Muscle of leg (tissue), 11 donors: ENCODE measurements around the gene GLB1L. TPM values are rescaled to one million over a fixed set of nuclear protein-coding genes. Genes with fewer than 3 reads are reported as not detected.

Source experiments
- DNase-seq: peaks from one replicate; pipeline ENCODE4 v3.0.0; 2013
- H3K27ac ChIP-seq: one replicate; pipeline ENCODE4 v1.5.1; 2013; ENCODE audit warnings: mild to moderate bottlenecking, low read length, control low read depth
- H3K27me3 ChIP-seq: one replicate; pipeline ENCODE4 v1.6.1; 2013; ENCODE audit warnings: low read length; ENCODE audit not compliant: control insufficient read depth, insufficient read depth
- H3K36me3 ChIP-seq: one replicate; pipeline ENCODE4 v1.6.1; 2013; ENCODE audit warnings: low read length; ENCODE audit not compliant: control insufficient read depth, insufficient read depth
- H3K4me1 ChIP-seq: one replicate; pipeline ENCODE4 v1.6.1; 2013; ENCODE audit warnings: low read length; ENCODE audit not compliant: control insufficient read depth, insufficient read depth
- H3K4me3 ChIP-seq: one replicate; pipeline ENCODE4 v1.5.1; 2013; ENCODE audit warnings: low read length, control low read depth
- H3K9me3 ChIP-seq: replicated peaks from 2 replicates; pipeline ENCODE4 v1.6.1; 2013; ENCODE audit warnings: low read depth, low read length; ENCODE audit not compliant: control insufficient read depth
- WGBS: methylation state at CpG from one replicate; pipeline ENCODE4 v1.1.5; 2013; ENCODE audit warnings: missing lambda C conversion rate; ENCODE audit not compliant: insufficient coverage; 5-methylcytosine and 5-hydroxymethylcytosine counted together
- polyA plus RNA-seq, 8 donors: library from polyadenylated mRNA; unstranded; fragments of 120-200 nt; gene quantifications; one replicate each; pipeline versions ENCODE4 v1.2.1 to v1.2.3, GENCODE V29; 2013; ENCODE audit warnings: inconsistent platforms in 1 of 8, low replicate concordance in 1 of 8; ENCODE audit not compliant: insufficient read length in 8 of 8, insufficient read depth in 1 of 8
- total RNA-seq: library from RNA; stranded (reverse); fragments of 120-200 nt; gene quantifications from one replicate; pipeline ENCODE4 v1.2.4, GENCODE V29; 2013

Gene GLB1L
- total and polyA plus RNA-seq, 9 donors: 3.3 to 9.9 (median 6.0) TPM

DNA sequence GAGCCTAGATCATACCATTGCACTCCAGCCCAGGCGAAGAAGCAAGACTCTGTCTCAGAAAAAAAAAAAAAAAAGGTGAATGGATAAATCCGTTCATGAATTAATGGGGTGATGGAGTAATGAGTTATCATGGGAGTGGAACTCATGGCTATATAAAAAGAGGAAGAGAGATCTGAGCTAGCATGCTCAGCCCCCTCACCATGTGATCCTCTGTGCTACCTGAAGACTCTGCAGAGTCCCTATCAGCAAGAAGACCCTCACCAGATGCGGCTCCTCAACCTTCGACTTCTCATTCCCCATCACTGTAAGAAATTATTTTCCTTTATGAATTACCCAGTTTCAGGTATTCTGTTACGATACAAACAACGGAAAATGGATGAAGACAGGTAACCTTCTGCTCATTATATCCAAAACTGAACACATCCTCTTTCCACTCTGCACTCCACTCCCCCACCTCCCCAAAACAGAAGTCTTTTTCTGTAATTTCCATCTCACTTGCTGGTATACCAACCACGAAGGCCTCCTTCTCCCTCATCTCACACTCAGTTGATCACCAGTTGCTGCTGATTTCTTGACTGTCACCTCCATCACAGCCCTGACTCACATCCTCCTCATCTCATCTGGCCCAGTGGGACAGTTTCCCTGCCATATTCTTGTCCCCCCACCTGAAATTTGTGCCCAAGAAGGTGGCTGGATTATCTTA, 58.3 kb downstream of the GLB1L start:
- no peaks in the 10 kb centered on the region for H3K9me3 ChIP-seq
- DNase-seq: no peak
- H3K4me1 ChIP-seq: no peaks in the 10 kb centered on the region
- H3K4me3 ChIP-seq: no peak overlapping the region
- 86% methylated on average over 4 of the region's 7 CpGs for WGBS
- H3K36me3 ChIP-seq: peaks cover 23% of the 10 kb centered on the region
- no peaks in the 10 kb centered on the region for H3K27me3 ChIP-seq
- H3K27ac ChIP-seq: no peak overlapping the region

Other genes with a start within 250 kb of the GLB1L start
- not detected for gene CFAP65, start 203.9 kb downstream of the GLB1L start, total RNA-seq
- gene CFAP65, start 203.9 kb downstream of the GLB1L start, polyA plus RNA-seq: under 1 TPM in 2 of 8 donors, not detected in 6; 0.05 to 0.54 TPM
- gene IHH, start 184.5 kb downstream of the GLB1L start, total RNA-seq: 0.04 TPM
- gene IHH, start 184.5 kb downstream of the GLB1L start, polyA plus RNA-seq: 1 to 10 TPM in 1 of 8 donors, under 1 TPM in 4, not detected in 3; 0.05 to 3.2 (median 0.19) TPM
- 14.1 TPM for gene NHEJ1, start 84.6 kb downstream of the GLB1L start, total RNA-seq
- 10 to 100 TPM; 11.4 to 18.5 (median 13.6) TPM for gene NHEJ1, start 84.6 kb downstream of the GLB1L start, polyA plus RNA-seq
- 1.5 TPM for gene SLC23A3, start 75.4 kb downstream of the GLB1L start, total RNA-seq
- gene SLC23A3, start 75.4 kb downstream of the GLB1L start, polyA plus RNA-seq: 1 to 10 TPM in 3 of 8 donors, under 1 TPM in 5; 0.59 to 1.7 (median 0.95) TPM
- 23.4 TPM for gene CNPPD1, start 68.5 kb downstream of the GLB1L start, total RNA-seq
- gene CNPPD1, start 68.5 kb downstream of the GLB1L start, polyA plus RNA-seq: 10 to 100 TPM; 32.5 to 40.8 (median 37.1) TPM
- 28.9 TPM for gene RETREG2, start 67.2 kb downstream of the GLB1L start, total RNA-seq
- 10 to 100 TPM; 37.6 to 57.7 (median 47.0) TPM for gene RETREG2, start 67.2 kb downstream of the GLB1L start, polyA plus RNA-seq
- gene ZFAND2B, start 38.7 kb downstream of the GLB1L start, total RNA-seq: 26.6 TPM
- gene ZFAND2B, start 38.7 kb downstream of the GLB1L start, polyA plus RNA-seq: 10 to 100 TPM; 18.8 to 31.9 (median 22.8) TPM
- 28.7 TPM for gene ABCB6, start 26.5 kb downstream of the GLB1L start, total RNA-seq
- gene ABCB6, start 26.5 kb downstream of the GLB1L start, polyA plus RNA-seq: 10 to 100 TPM; 28.4 to 42.0 (median 34.2) TPM
- 13.7 TPM for gene ATG9A, start 15.8 kb downstream of the GLB1L start, total RNA-seq
- gene ATG9A, start 15.8 kb downstream of the GLB1L start, polyA plus RNA-seq: 10 to 100 TPM; 27.6 to 35.1 (median 32.3) TPM
- 21.5 TPM for gene ANKZF1, start 15.6 kb downstream of the GLB1L start, total RNA-seq
- 10 to 100 TPM; 16.3 to 32.0 (median 23.6) TPM for gene ANKZF1, start 15.6 kb downstream of the GLB1L start, polyA plus RNA-seq
- gene STK16, start within 50 bp of the GLB1L start, total RNA-seq: 12.5 TPM
- 10 to 100 TPM; 15.1 to 23.1 (median 19.6) TPM for gene STK16, start within 50 bp of the GLB1L start, polyA plus RNA-seq
- gene TUBA4B, start 7.8 kb upstream of the GLB1L start, total RNA-seq: 0.04 TPM
- gene TUBA4B, start 7.8 kb upstream of the GLB1L start, polyA plus RNA-seq: under 1 TPM in 6 of 8 donors, not detected in 2; 0.13 to 0.56 (median 0.18) TPM
- gene TUBA4A, start 8.5 kb upstream of the GLB1L start, total RNA-seq: 36.2 TPM
- 100 to 1,000 TPM in 4 of 8 donors, 10 to 100 TPM in 4; 77.1 to 160 (median 107) TPM for gene TUBA4A, start 8.5 kb upstream of the GLB1L start, polyA plus RNA-seq
- gene DNAJB2, start 33.9 kb upstream of the GLB1L start, total RNA-seq: 52.6 TPM
- 10 to 100 TPM; 77.8 to 93.2 (median 85.9) TPM for gene DNAJB2, start 33.9 kb upstream of the GLB1L start, polyA plus RNA-seq
- gene PTPRN, start 64.0 kb upstream of the GLB1L start, total RNA-seq: 0.09 TPM
- 1 to 10 TPM in 1 of 8 donors, under 1 TPM in 7; 0.09 to 1.0 (median 0.38) TPM for gene PTPRN, start 64.0 kb upstream of the GLB1L start, polyA plus RNA-seq
- not detected for gene RESP18, start 87.3 kb upstream of the GLB1L start, total RNA-seq
- gene RESP18, start 87.3 kb upstream of the GLB1L start, polyA plus RNA-seq: not detected
- 24.5 TPM for gene DNPEP, start 142.5 kb upstream of the GLB1L start, total RNA-seq
- 10 to 100 TPM; 28.6 to 48.5 (median 39.7) TPM for gene DNPEP, start 142.5 kb upstream of the GLB1L start, polyA plus RNA-seq
- 2,854 TPM for gene DES, start 172.9 kb upstream of the GLB1L start, total RNA-seq
- gene DES, start 172.9 kb upstream of the GLB1L start, polyA plus RNA-seq: 1,000 to 10,000 TPM; 2,139 to 4,335 (median 3,881) TPM
- 176 TPM for gene SPEG, start 189.4 kb upstream of the GLB1L start, total RNA-seq
- gene SPEG, start 189.4 kb upstream of the GLB1L start, polyA plus RNA-seq: 100 to 1,000 TPM in 5 of 8 donors, 10 to 100 TPM in 3; 66.5 to 177 (median 143) TPM